ENCODE measurements around the gene MAP3K7CL. TPM values are rescaled to one million over a fixed set of nuclear protein-coding genes. Genes with fewer than 3 reads are reported as not detected.

MAP3K7CL gene
- total and polyA plus RNA-seq, 8 donors: 2.0 to 7.3 (median 3.0) TPM

- intact Hi-C loops (cut with DNase I): no loop called here
- FAIRE-seq (no peak), DNase-seq (no peak), ATAC-seq (peak in 1 of 4 donors; percentile 43)
- no peaks in the 10 kb centered on the region for H3K36me3 ChIP-seq
- peak overlapping the region in 2 of 4 donors; percentile 79 to 92 for H3K27ac ChIP-seq
- no peaks in the 10 kb centered on the region for H3K27me3 ChIP-seq
- peaks cover 12 to 27% (median 25%) of the 10 kb centered on the region in 3 donors for H3K4me1 ChIP-seq
- TF ChIP-seq CTCF (IDR thresholded peaks at IDR 0.05): no peak
- WGBS, 2 donors: 82 to 91% methylated on average over 4 of the region's 4 CpGs
- no peaks in the 10 kb centered on the region for H3K9me3 ChIP-seq
- no peak overlapping the region for H3K4me3 ChIP-seq
Measured at GRCh38 chr21:29217818-29218291, 87.4 kb downstream of the MAP3K7CL start.

- peak overlapping the region; percentile 23 to 92 (median 70) for H3K27ac ChIP-seq
- peak; percentile 65 to 72 (median 66) for ATAC-seq
- 14 to 19% methylated on average over 1 of the region's 1 CpG for WGBS, 2 donors
- H3K4me3 ChIP-seq: no peak overlapping the region
- intact Hi-C loops (cut with DNase I): no loop called here
- H3K9me3 ChIP-seq: no peaks in the 10 kb centered on the region
- peaks cover 12 to 27% (median 25%) of the 10 kb centered on the region in 3 donors for H3K4me1 ChIP-seq
- no peaks in the 10 kb centered on the region for H3K27me3 ChIP-seq
- no peaks in the 10 kb centered on the region for H3K36me3 ChIP-seq
- TF ChIP-seq CTCF (IDR thresholded peaks at IDR 0.05): no peak
- DNase-seq: peak in 2 of 6 donors; percentile 21 to 32
- no peak for FAIRE-seq
Measured at GRCh38 chr21:29218749-29219148, 88.3 kb downstream of the MAP3K7CL start.

- Histone ChIP-seq H3K27ac (peak overlapping the region; percentile 23 to 92 (median 70)), H3K4me3 (no peak overlapping the region), H3K27me3 (no peaks in the 10 kb centered on the region), H3K9me3 (no peaks in the 10 kb centered on the region), H3K4me1 (peaks cover 12 to 27% (median 25%) of the 10 kb centered on the region in 3 donors), H3K36me3 (no peaks in the 10 kb centered on the region)
- DNase-seq: peak in 4 of 6 donors; percentile 29 to 66 (median 56)
- ATAC-seq: peak; percentile 73 to 87 (median 78)
- FAIRE-seq: no peak
- TF ChIP-seq CTCF (IDR thresholded peaks at IDR 0.05): no peak
- intact Hi-C loops (cut with DNase I): no loop called here
- 39 to 55% methylated on average over 8 of the region's 8 CpGs for WGBS, 2 donors
Measured at GRCh38 chr21:29219165-29219770, 88.8 kb downstream of the MAP3K7CL start.

GRCh38 chr21:29221253-29221744 is 90.9 kb downstream of the MAP3K7CL start:
- no peak for TF ChIP-seq CTCF (IDR thresholded peaks at IDR 0.05)
- ATAC-seq (peak; percentile 46 to 66 (median 60)), DNase-seq (peak in 3 of 6 donors; percentile 19 to 40 (median 23)), FAIRE-seq (no peak)
- Histone ChIP-seq H3K36me3 (no peaks in the 10 kb centered on the region), H3K4me3 (no peak overlapping the region), H3K9me3 (no peaks in the 10 kb centered on the region), H3K4me1 (peaks cover 12 to 25% (median 23%) of the 10 kb centered on the region in 3 donors), H3K27me3 (no peaks in the 10 kb centered on the region), H3K27ac (peak overlapping the region in 2 of 4 donors; percentile 50 to 92)
- intact Hi-C loops (cut with DNase I): no loop called here
- 49 to 50% methylated on average over 5 of the region's 5 CpGs for WGBS, 2 donors

- 95 to 98% methylated on average over 5 of the region's 5 CpGs for WGBS, 2 donors
- H3K4me3 ChIP-seq: no peak overlapping the region
Measured at GRCh38 chr21:29224006-29224405, 93.6 kb downstream of the MAP3K7CL start.

More at GRCh38 chr21:29224006-29224405, 93.6 kb downstream of the MAP3K7CL start:
- Histone ChIP-seq H3K4me1 (peaks cover 3 to 23% (median 9%) of the 10 kb centered on the region in 3 donors), H3K9me3 (no peaks in the 10 kb centered on the region), H3K36me3 (no peaks in the 10 kb centered on the region), H3K27ac (no peak overlapping the region), H3K27me3 (no peaks in the 10 kb centered on the region)
- TF ChIP-seq CTCF (IDR thresholded peaks at IDR 0.05): no peak
- intact Hi-C loops (cut with DNase I): no loop called here
- ATAC-seq (no peak), DNase-seq (no peak), FAIRE-seq (no peak)
